ENCODE results near the gene ENDOV. TPM values are rescaled to one million over a fixed set of nuclear protein-coding genes. Genes with fewer than 3 reads are reported as not detected.

ENDOV gene
- total and polyA plus RNA-seq, 2 of the 13 experiments (the other 11 are each of a cell fraction or from before 2014, with no cell fraction given), result 15.1 to 17.1 TPM

GRCh38 chr17:80441133-80441578, 26.2 kb downstream of the ENDOV start (continued):
- TF ChIP-seq ZNF724P (CRISPR knock-in tag; IDR thresholded peaks at IDR 0.05; ENCODE audit: borderline replicate concordance) (peak; percentile 22; the same call in 1 of the 2 replicates), HMGA1 (CRISPR knock-in tag; conservative IDR thresholded peaks at IDR 0.05) (no peak), HIVEP1 (CRISPR knock-in tag; IDR thresholded peaks at IDR 0.05) (0 out of 2 replicates have a peak, but pooled peaks have one; percentile 34), MEIS1 (CRISPR knock-in tag; IDR thresholded peaks at IDR 0.05; ENCODE audit: borderline replicate concordance) (no peak; the same call in 1 of the 2 replicates), EP300 (IDR thresholded peaks at IDR 0.05; ENCODE audit: low read depth in 2 of 2, low read length in 2 of 2) (no peak), EP300 (CRISPR knock-in tag; IDR thresholded peaks at IDR 0.05; ENCODE audit: borderline replicate concordance) (no peak), PATZ1 (CRISPR knock-in tag; IDR thresholded peaks at IDR 0.05) (peak; percentile 72), JUND (CRISPR knock-in tag; IDR thresholded peaks at IDR 0.05) (peak; percentile 24; the same call in 1 of the 2 replicates), TSC22D2 (CRISPR knock-in tag; IDR thresholded peaks at IDR 0.05; ENCODE audit: borderline replicate concordance) (peak; percentile 99), MAX (IDR thresholded peaks at IDR 0.05) (0 out of 2 replicates have a peak, but pooled peaks have one; percentile 17), SP1 (IDR thresholded peaks at IDR 0.05) (no peak), SP1 (CRISPR knock-in tag; IDR thresholded peaks at IDR 0.05) (no peak), FOXK1 (CRISPR knock-in tag; IDR thresholded peaks at IDR 0.05; ENCODE audit: borderline replicate concordance, low read depth) (peak; percentile 85; the same call in 1 of the 2 replicates), ZFP36L2 (CRISPR knock-in tag; IDR thresholded peaks at IDR 0.05) (peak; percentile 98), ZNF343 (CRISPR knock-in tag; IDR thresholded peaks at IDR 0.05) (0 out of 2 replicates have a peak, but pooled peaks have one; percentile 62), ZNF709 (CRISPR knock-in tag; IDR thresholded peaks at IDR 0.05) (peak; percentile 76), ZNF879 (CRISPR knock-in tag; IDR thresholded peaks at IDR 0.05) (peak; percentile 59; the same call in 1 of the 2 replicates), ZNF232 (CRISPR knock-in tag; IDR thresholded peaks at IDR 0.05; ENCODE audit: borderline replicate concordance) (peak; percentile 98), ZBTB21 (CRISPR knock-in tag; IDR thresholded peaks at IDR 0.05) (peak; percentile 58; the same call in 1 of the 2 replicates), ZNF280B (CRISPR knock-in tag; IDR thresholded peaks at IDR 0.05; ENCODE audit: borderline replicate concordance) (peak; percentile 30; the same call in 1 of the 2 replicates), ZEB1 (IDR thresholded peaks at IDR 0.05; ENCODE audit: insufficient replicate concordance, low read depth) (no peak), MXD3 (CRISPR knock-in tag; IDR thresholded peaks at IDR 0.05) (peak; percentile 99), ZNF792 (CRISPR knock-in tag; IDR thresholded peaks at IDR 0.05) (peak; percentile 96), ZNF24 (IDR thresholded peaks at IDR 0.05) (no peak), CSRNP1 (CRISPR knock-in tag; IDR thresholded peaks at IDR 0.05) (peak; percentile 41; the same call in 1 of the 2 replicates)
- TF ChIP-seq, protein P1, sequence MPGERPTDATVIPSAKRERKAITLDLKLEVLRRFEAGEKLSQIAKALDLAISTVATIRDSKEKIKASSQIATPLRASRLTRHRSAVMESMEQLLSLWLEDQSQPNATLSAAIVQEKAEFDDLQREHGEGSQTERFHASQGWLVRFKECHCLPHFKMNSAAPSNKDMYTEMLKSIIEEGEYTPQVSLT (CRISPR knock-in tag; IDR thresholded peaks at IDR 0.05; ENCODE audit: borderline replicate concordance, low read depth), result no peak
